ENCODE data around the gene DSTYK.
"Not testable (repeated sequence)": the region's sequence is repeated elsewhere in the genome, so short reads cannot be mapped to it uniquely, and the experiment has no call there.

Gene DSTYK

GRCh38 chr1:205240118-205240517 is 28.6 kb upstream of the DSTYK start:
- no peak for DNase-seq (ENCODE audit: low read depth in 2 of 2)

GRCh38 chr1:205239078-205239477 is 27.6 kb upstream of the DSTYK start:
- DNase-seq (ENCODE audit: low read depth in 2 of 2), result no peak

DNA sequence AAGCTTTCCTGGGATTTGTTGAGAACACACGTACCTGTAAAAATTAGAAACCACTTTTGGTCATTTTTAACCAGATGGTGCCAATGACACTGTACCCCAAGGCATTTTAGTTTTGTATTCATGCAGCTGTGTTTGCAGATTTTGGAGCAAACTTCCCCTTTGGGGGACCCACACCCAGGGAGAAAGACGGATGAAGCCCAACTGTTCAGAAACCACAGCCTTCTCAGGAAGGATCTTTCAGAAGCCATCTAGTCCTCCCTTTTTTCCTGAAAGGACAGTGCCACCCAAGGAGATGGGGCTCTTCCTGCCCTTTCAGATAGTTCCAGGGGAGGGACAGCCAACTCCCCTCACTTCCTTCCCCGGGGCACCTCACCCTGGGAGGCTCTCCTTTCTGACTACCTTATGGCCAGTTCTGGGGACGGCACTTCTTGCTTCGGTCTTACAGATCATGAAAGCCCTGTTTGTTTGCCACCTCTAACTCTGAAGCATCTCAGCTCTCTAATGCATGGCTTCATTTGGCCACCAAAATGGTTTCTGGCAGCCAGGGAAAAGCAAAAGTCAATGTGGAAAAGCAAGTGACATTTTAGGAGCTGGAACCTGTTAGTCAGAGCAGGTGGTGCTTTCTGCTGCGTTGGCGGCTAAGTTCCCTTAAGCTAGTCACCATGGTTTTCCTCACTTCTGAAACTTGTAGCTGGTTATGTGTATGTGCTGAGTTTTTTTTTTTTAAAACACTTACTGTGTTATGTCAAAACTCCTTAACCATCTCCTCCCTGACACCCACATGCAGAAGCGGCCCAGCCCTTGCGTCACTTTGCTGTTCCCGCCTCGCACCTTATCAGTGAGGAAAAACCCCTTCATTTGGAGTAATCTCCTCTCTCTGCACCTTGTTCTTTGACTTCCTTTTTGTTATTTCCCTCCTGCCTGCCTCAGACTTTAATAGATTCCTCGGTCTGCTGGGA is 26.3 kb upstream of the DSTYK start:
- DNase-seq (ENCODE audit: low read depth in 2 of 2), result peak; percentile 11 to 40

DNA sequence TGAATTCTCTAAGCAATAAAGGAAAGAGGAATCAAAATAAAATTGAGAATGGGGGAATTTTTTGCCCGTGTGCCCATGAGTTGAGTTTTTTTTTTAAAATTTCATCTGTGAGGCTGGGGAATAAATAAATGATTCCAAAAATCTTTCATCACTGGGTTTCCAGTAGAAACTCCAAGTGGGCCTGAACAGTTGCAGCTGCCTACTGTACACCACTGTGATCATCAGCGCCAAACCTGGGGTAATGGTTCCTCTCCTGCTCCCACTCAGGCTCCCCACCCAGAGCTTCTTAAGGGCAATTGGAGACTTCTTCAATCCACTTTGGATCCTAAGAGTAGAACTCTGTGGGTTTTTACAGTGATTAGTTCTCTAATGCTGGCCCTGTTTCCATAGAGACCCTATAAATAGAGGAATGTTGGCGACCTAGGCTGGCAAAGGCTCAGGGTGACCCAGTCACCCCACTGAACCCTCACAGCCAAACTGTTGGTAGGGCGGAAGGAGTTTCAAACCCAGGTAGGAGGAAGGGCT is 25.5 kb upstream of the DSTYK start:
- no peak for DNase-seq (ENCODE audit: low read depth in 2 of 2)

GRCh38 chr1:205236526-205236925 is 25.0 kb upstream of the DSTYK start:
- no peak for DNase-seq (ENCODE audit: low read depth in 2 of 2)

GRCh38 chr1:205235951-205236350 is 24.4 kb upstream of the DSTYK start:
- DNase-seq (ENCODE audit: low read depth in 2 of 2), result no peak

DNA sequence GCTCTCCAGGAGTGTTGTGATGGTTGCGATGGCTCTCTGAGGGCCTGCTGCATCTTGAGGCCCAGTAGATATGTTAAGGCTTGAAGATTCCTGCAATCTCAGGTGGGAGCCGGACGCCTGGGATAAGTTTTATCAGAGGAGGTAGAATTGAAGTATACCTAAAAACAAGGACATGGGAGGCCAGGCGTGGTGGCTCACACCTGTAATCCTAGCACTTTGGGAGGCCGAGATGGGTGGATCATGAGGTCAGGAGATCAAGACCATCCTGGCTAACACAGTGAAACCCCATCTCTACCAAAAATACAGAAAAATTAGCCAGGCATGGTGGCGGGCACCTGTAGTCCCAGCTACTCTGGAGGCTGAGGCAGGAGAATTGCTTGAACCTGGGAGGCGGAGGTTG is 22.5 kb upstream of the DSTYK start:
- not testable (repeated sequence) for DNase-seq (ENCODE audit: low read depth in 2 of 2)

- no peak for DNase-seq (ENCODE audit: low read depth in 2 of 2)
These were observed 21.5 kb upstream of the DSTYK start for GRCh38 chr1:205232945-205233397.

GRCh38 chr1:205232127-205232820 is 20.8 kb upstream of the DSTYK start:
- no peak for DNase-seq (ENCODE audit: low read depth in 2 of 2)

- DNase-seq (ENCODE audit: low read depth in 2 of 2), result no peak
These were observed 19.5 kb upstream of the DSTYK start for GRCh38 chr1:205230982-205231381.

DNA sequence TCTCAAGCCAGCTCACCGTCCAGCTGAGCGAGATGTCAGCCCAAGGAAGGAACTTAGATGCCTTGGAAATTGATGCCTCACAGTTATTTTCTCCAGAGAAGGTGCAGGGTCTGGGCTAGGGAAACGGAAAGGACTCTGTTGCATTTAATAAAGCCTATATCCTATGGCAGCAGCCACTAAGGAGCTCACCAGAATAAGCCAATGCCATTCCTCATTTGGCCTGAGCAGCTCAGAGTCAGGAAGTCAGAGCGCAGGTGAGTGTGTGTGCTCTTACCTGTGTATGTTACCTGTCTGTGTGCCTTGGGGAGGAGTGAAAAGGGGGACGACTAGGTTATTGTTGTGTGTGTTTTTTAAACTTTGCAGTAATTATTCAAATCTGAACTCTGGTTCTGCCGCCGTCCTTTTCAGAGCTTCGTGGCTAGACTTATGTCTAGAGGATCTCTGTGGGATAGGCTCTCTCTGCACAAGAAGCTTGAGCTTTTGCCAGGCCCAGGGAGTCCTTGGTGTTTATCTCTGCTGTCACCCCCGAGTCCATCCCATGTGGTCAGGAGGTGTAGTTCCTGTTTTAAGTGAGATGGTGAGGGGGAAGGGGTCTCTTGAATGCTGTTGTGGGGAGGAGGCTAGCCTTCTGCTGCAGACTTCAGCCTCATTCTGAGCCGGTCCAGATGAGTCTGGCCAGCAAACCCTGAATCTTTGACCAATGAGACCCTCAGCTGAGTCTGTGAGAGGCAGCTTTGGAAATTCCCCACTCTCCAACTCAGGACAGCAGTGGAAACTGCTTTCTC is 18.6 kb upstream of the DSTYK start:
- no peak for DNase-seq (ENCODE audit: low read depth in 2 of 2)

DNA sequence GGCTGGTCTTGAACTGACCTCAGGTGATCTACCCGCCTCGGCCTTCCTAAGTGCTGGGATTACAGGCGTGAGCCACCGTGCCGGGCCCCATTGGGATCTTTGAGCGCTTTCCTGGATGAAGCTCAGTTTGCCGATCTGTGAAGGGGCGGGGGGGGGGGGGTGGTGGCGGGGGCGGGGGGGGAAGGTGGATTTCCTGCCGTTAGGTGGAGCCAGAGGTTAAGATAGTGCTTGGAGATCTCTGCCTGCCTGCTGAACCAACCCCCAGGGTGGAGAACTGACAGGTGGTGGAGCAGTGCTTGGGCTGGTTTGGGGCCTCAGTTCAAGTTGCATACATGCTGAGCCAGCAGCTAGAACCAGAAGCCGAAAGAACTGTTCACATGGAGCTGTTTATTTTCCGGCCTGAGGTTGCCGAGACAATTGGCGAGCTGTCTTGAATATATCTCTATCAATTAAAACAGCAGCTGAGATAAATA is 17.9 kb upstream of the DSTYK start:
- DNase-seq (ENCODE audit: low read depth in 2 of 2), result peak; percentile 42 to 57

DNA sequence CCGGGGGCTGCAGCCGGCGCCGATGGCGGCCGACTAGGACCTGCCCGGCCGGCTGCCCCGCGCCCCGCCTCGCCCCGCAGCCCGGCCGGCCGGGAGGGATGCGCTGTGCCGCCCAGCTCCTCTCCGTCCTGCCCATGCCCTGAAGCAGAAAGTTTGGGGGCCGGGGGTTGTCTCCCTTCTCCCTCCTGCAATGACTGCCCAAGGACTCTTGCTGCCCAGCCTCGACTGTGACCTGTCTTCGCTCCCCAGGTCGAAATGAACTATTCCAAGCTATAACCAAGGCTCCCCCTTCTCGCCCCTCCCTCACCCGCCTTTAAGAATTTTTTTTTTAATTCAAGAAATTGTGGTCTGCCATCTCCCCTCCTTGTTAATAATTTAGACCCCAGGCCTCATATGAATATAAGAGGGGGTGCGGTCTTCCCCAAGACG is 16.6 kb upstream of the DSTYK start:
- no peak for DNase-seq (ENCODE audit: low read depth in 2 of 2)

DNA sequence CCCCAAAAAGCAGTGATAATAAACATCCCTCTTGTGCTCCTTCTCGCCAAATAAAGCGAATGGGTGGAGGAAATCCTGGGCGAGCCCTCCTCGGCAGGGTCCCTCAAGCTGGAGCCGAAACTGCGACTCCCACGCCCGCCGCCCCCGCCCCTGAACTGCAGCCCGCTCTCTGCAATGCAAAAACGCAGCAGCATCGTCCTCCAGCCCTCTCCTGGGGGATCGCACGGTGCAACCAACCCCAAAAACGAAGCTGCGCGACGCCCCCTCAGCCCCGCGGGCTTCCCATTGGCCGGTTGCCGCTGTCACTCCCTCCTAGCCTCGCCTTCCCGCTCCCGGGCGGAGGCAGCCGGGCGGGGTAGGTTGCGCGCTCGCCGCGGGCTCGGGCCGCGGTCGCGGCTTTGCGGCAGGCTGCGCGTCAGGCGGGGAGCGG is 16.1 kb upstream of the DSTYK start, which contains the start of gene TMCC2:
TMCC2 (plus strand) TSS at position 363 of the 430 bp plus-strand sequence. CDS start 619 bp downstream, outside the sequence.
- peak; percentile 66 to 75 for DNase-seq (ENCODE audit: low read depth in 2 of 2)

GRCh38 chr1:205226868-205227583 is 15.5 kb upstream of the DSTYK start:
- no peak for DNase-seq (ENCODE audit: low read depth in 2 of 2)

GRCh38 chr1:205225901-205226765 is 14.6 kb upstream of the DSTYK start:
- no peak for DNase-seq (ENCODE audit: low read depth in 2 of 2)

GRCh38 chr1:205224736-205225135 is 13.2 kb upstream of the DSTYK start:
- DNase-seq (ENCODE audit: low read depth in 2 of 2), result no peak

DNA sequence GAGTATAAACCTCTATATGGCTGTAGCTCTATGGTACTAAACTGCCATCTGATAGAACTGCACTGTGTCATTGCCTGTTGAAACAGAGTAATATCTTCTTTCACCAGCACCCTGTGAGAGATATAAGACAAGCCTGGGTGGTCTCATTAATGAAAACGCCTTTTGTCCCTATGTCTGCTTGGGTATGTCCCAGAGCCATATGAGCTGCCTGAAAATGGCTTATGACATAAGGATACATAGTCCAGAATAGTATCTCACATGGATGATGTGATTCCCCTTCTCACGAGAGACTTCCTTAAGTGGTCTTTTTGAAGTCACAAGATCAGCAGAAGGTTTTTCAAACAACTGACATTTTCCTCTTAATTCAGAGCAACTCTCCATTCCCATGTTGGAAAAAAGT is 8.9 kb upstream of the DSTYK start:
- DNase-seq (ENCODE audit: low read depth in 2 of 2), result no peak

GRCh38 chr1:205217418-205217817 is 5.9 kb upstream of the DSTYK start:
- no peak for DNase-seq (ENCODE audit: low read depth in 2 of 2)

- no peak for DNase-seq (ENCODE audit: low read depth in 2 of 2)
These were observed 5.1 kb upstream of the DSTYK start for GRCh38 chr1:205216588-205216987.

Measured in stimulated activated CD4-positive, alpha-beta T cell treated with anti-CD3 and anti-CD28 coated beads, Interleukin-1b, Interleukin-23, amount 100 ng/mL, for 4 hours (primary cell).